Adipose tissue (tissue), 3 donors: Measurements from ENCODE around the gene ABRAXAS1. TPM values are rescaled to one million over a fixed set of nuclear protein-coding genes. Genes with fewer than 3 reads are reported as not detected.

Experiments
- H3K27ac ChIP-seq: one replicate; pipeline ENCODE4 v1.5.1; 2013; ENCODE audit warnings: low read depth, low read length
- WGBS, 3 donors: extraction: QIAGEN DNeasy Blood & Tissue Kit; methylation state at CpG; one replicate each; pipeline ENCODE4 v1.1.7; 2013; 5-methylcytosine and 5-hydroxymethylcytosine counted together
- polyA plus RNA-seq, 3 donors: library from polyadenylated mRNA; stranded (reverse); fragments of 200-250 nt; gene quantifications; one replicate each; pipeline ENCODE4 v1.2.3, GENCODE V29; 2013
- donor health status: healthy with polysubstance abuse.
- donor health status: Bipolar disorder and iron deficiency.
- donor health status: healthy.

Gene ABRAXAS1
- polyA plus RNA-seq, 3 donors, result 4.7 to 15.4 (median 6.1) TPM

DNA sequence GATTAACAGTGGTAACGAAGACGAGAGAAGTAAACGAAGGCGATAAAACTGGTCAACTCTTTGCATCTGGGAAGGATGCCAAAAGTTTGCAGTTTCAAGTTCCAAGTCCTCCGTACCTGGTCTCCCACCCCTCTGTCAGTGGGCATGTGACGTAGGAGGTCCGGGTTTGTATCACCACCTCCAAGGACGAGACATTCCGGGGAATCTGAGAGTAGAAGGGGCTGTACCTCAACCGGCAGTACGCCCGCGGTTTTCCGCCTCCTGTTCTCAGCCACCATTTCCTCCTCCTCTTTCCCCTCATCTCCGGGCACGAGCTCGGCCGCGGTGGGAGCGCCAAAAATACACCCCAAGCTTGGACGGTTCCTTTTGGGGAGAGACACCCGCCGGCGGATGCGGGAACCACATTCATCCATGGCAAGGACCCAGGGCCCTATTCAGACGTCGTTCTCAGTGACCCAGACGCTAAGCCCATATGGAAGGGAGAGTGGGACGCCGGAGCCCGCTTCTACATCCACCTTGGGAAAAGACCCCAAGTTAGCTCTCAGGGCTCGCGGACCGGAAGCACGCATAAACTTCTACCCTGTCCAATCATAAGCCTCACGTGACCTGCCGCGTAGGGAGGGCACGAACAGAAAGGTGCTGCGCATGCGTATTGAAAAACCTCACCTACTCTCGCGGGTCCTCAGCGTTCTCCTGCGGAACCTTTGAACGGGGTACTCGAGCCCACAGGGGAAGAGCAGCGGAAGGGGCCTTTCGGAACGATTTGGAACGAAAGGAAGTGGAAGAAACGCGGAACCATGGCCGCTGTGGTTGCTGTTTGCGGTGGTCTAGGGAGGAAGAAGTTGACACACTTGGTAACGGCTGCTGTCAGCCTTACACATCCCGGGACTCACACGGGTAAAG lies 29.4 kb downstream of the ABRAXAS1 start, which contains the start of the genes HELQ and MRPS18C:
TSS of gene HELQ (minus strand) at position 543 of the 903 bp plus-strand sequence. CDS start at position 413, 130 bp downstream.
TSS of gene MRPS18C (plus strand) at position 778 of the 903 bp plus-strand sequence. CDS start at position 798, 20 bp downstream.
- H3K27ac ChIP-seq, result peak within 1 kb of the TSS; percentile 94

DNA sequence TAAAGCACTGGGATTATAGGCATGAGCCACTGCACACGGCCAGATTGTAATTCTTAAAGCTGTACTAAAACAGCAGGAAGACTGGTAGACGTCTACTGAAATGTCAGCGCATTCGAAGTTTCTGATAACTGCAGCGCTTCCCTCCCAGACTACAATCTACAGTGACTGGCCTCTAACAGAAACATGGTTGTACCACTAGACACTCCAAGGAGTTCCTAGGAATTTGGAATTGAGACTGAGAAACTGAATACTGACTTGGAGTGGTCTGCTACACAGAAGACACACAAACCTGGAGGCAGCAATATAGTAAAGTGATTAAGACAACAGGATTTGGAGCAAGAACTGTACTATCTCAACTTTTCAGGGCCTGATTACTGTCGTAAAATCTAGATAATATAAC lies 30.2 kb downstream of the ABRAXAS1 start:
- WGBS, 3 donors, result 11 to 19% (median 16%) methylated on average over 6 of the region's 6 CpGs
- H3K27ac ChIP-seq, result no peak overlapping the region

More for the DNA sequence above, 29.4 kb downstream of the ABRAXAS1 start, which contains the start of the genes HELQ and MRPS18C:
- 0% methylated on average over 58 of the region's 58 CpGs for WGBS, 3 donors

DNA sequence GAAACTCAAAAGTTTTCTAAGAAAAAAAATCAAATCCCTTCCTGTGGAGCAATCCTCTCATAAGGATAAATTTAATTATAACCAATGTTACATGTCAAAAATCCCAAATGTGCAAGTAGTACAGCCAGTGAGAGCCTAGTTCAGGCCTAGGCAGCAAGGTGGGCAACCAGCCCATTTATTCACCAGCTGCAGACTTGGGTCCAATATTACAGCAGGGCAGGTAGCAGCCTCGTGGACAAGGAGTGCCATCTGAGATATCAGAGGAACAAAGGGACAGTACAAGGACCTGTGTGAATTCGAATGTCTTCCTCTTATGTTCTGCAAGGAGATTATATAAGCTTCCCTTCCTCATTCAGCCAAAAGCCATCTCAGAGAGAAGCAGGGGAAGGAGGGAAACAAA lies 35.9 kb downstream of the ABRAXAS1 start:
- H3K27ac ChIP-seq, result no peak overlapping the region
- WGBS, 3 donors, result 46 to 65% (median 60%) methylated on average over 2 of the region's 2 CpGs

DNA sequence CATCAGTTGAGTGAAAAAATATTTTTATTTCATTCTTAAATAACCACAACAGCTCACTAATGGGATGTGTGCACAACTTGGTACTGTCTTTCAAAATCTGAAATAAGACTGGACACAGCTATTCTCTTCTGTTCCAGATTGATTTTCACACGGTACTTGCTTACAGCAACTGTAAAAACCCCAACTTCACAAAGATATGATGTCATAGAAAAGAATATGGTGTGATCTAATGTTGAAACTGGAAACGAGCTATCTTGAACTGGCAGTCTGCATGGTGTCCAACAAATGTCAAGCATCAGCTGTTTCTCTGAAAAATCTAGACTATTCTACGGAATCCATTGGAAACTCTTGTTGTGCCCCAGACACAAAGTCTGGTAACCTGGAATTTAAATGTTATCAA lies 44.0 kb downstream of the ABRAXAS1 start:
- no peak overlapping the region for H3K27ac ChIP-seq
- WGBS, 3 donors, result 79 to 89% (median 82%) methylated on average over 3 of the region's 3 CpGs

DNA sequence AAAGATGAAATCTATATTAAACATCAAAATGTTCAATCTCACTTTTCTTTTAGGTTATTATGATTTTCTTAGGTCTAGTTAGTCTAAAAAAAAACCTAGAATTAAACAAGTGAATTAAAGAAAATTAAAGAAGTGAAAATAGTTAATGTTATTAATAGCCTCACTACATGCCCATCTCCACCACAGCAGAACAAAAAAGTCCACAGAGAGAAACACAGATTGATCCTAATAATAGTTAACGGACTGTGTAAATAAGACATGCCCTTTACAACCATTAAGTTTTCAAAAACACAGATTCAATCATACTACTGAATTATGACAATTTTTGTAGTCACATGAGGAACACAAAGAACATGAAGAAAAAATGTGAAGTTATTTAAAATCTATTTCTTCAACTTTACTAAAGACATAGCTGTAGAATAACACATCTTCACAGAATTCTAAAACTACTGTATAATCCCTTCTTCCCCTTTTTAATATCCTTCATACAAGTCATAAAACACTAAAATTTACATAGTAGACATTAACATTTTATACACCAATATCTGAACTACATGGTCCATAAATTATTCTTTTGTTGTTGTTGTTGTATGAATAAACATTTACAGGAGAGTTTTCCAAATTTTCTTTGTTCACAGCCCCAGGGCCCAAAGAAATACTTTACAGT lies 44.6 kb downstream of the ABRAXAS1 start:
- WGBS, 3 donors, result 83 to 96% (median 87%) methylated on average over 1 of the region's 1 CpG
- H3K27ac ChIP-seq, result no peak overlapping the region

DNA sequence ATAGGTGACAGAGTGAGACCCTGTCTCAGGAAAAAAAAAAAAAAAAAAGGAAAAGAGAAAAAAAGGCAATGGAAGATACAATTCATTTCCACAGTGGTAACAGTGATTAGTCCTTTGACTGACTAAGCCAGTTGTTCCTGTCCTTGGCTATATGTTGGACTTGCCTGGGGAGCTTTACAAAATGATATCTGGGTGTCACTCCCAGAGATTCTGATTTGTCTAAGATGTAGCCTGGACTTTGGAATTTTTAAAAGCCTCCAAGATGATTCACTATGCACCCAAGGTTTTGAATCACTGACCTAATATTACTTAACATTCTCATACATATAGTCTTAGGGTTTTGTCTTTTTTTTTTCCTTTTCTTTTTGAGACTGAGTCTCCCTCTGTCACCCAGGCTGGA lies 46.2 kb downstream of the ABRAXAS1 start:
- no peak overlapping the region for H3K27ac ChIP-seq

DNA sequence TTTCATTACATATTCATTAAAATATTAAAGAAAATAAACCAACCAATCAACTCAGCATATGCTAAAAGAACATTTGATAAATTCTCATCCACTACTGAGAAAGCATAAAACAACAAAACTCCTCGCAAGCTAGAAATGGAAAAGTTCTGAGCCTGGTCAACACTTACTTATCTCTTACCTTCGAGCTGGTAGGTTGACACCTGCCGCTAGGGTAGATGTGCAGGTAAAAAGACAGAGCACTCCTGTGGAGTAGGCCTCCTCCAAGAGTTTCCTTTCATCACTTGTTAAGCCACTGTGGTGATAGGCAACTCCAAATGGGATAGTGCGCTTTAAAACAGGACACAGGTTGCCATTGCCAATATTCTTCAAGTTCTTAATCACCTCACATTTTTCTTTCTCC lies 48.2 kb downstream of the ABRAXAS1 start:
- 82 to 97% (median 97%) methylated on average over 4 of the region's 4 CpGs for WGBS, 3 donors
- no peak overlapping the region for H3K27ac ChIP-seq

DNA sequence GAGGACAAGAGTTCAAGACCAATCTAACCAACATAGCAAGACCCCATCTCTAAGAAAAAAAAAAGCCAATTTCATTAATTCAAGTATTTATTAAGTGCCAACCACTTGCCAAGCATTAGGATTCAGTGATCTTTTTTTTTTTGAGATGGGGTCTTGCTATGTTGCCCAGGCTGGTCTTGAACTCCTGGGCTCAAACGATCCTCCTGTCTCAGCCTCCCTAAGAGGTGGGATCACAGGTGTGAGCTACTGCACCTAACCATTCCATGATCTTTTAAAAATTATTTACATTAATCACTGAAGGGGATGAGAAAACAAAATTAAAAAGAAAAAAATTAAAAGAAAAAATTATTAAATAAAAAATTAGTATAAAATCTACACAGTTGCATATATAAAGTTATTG lies 53.7 kb downstream of the ABRAXAS1 start:
- H3K27ac ChIP-seq, result no peak overlapping the region
- 96 to 100% (median 96%) methylated on average over 1 of the region's 1 CpG for WGBS, 3 donors

DNA sequence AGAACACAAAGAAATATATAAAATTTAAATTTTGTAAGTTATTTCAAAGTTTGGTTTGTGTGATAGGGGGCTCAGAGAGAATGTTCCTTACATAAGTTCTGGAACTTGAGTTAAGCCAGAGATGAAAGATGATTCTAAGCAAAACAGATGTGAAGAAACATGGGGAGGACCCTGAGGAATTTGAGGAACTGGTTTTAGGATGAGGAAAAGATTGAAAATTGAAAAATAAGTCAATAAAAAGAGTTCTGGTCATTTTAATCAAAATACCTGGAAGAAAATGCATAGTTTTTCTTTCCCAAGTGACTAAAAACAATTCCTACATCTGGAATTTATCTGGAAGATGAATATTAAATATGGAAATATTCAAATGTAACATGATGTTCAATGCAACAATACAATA lies 66.7 kb downstream of the ABRAXAS1 start:
- no peak overlapping the region for H3K27ac ChIP-seq

DNA sequence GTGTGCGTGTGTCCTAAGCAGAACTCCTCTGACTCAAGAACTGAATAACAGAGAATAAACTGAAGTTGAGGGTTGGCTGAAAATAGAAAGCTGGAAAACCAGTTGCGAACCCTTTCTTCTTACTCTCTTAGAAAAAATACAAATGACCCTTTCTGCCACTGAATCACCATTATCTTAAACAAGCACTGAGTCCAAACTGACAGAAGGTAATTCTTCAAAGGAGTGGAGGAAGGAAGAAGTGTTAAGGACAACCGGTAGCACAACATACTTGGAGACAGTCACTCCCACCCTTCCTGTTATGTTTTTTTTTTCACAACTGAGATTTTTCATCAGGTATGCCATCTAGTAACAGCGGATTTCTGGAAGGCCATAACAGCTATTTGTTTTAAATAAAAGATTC lies 67.3 kb downstream of the ABRAXAS1 start:
- no peak overlapping the region for H3K27ac ChIP-seq
- WGBS, 3 donors, result 83 to 91% (median 89%) methylated on average over 4 of the region's 4 CpGs

DNA sequence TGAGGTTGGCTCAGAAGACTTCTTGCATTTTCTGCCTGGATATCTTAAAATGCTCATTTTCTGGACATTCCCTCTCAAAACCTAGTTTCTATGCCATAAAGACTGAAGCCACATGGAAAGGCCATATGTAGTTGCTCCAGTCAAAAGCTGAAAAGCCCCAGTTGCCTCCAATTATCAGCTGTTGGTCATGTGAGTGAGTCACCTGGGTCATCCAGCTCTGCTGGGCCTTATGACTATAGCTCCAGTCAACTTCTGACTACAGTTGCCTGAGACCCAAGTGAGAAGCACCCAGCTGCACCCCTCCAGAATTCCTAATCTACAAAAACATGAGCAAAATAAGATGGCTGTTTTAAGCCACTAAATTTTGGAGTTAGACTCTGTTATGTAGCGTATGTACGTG lies 71.2 kb downstream of the ABRAXAS1 start:
- 97 to 100% (median 98%) methylated on average over 2 of the region's 2 CpGs for WGBS, 3 donors
- H3K27ac ChIP-seq, result no peak overlapping the region

Other genes with a start within 250 kb of the ABRAXAS1 start
- 10 to 100 TPM in 1 of 3 donors, 1 to 10 TPM in 2; 4.2 to 10.9 (median 7.2) TPM for gene COQ2, start 200.3 kb downstream of the ABRAXAS1 start, polyA plus RNA-seq
- gene HPSE, start 150.3 kb downstream of the ABRAXAS1 start, polyA plus RNA-seq, result 1 to 10 TPM in 2 of 3 donors, under 1 TPM in 1; 0.29 to 2.4 (median 1.8) TPM
- 1 to 10 TPM; 5.7 to 9.7 (median 9.3) TPM for gene HELQ, start 29.3 kb downstream of the ABRAXAS1 start, polyA plus RNA-seq
- 10 to 100 TPM; 15.3 to 29.5 (median 28.8) TPM for gene MRPS18C, start 29.0 kb downstream of the ABRAXAS1 start, polyA plus RNA-seq
- gene GPAT3, start 51.0 kb upstream of the ABRAXAS1 start, polyA plus RNA-seq, result 10 to 100 TPM in 2 of 3 donors, 1 to 10 TPM in 1; 2.1 to 66.4 (median 17.3) TPM